SK-N-SH treated with all-trans-retinoic acid at 6 μM for 48 hours (cell line): ENCODE data around the gene HMGCS1.

ENCODE experiments used
- ARNTL ChIP-seq: fragments of 450-650 bp; formaldehyde crosslinking; IDR thresholded peaks from 2 replicates; pipeline ENCODE4 v1.5.0; 2020; ENCODE audit warnings: low read depth, mild to moderate bottlenecking, moderate library complexity, borderline replicate concordance
- BACH2 ChIP-seq: fragments of 250-450 bp; sonication (Bioruptor Pico); IDR thresholded peaks from 2 replicates; pipeline ENCODE4 v1.9.0; 2021; ENCODE audit warnings: mild to moderate bottlenecking, borderline replicate concordance
- CREB5 ChIP-seq: fragments of 250-450 bp; sonication (Bioruptor Pico); IDR thresholded peaks from 2 replicates; pipeline ENCODE4 v1.5.1; 2020; ENCODE audit warnings: low read depth, mild to moderate bottlenecking, moderate library complexity
- ESRRG ChIP-seq: fragments of 250-450 bp; sonication (Bioruptor Pico); IDR thresholded peaks from 2 replicates; pipeline ENCODE4 v1.6.1; 2021; ENCODE audit warnings: mild to moderate bottlenecking
- GLIS3 ChIP-seq: fragments of 250-450 bp; sonication (Bioruptor Pico); IDR thresholded peaks from 2 replicates; pipeline ENCODE4 v1.5.0; 2020; ENCODE audit warnings: mild to moderate bottlenecking, moderate library complexity
- PATZ1 ChIP-seq: fragments of 250-450 bp; sonication (Bioruptor Pico); IDR thresholded peaks from 2 replicates; pipeline ENCODE4 v1.8.0; 2020; ENCODE audit warnings: mild to moderate bottlenecking, moderate library complexity, borderline replicate concordance
- PPARA ChIP-seq: fragments of 250-450 bp; sonication (Bioruptor Pico); IDR thresholded peaks from 2 replicates; pipeline ENCODE4 v1.5.0; 2020; ENCODE audit warnings: mild to moderate bottlenecking, borderline replicate concordance
- TSHZ2 ChIP-seq: fragments of 250-450 bp; sonication (Bioruptor Pico); IDR thresholded peaks from 2 replicates; pipeline ENCODE4 v1.5.0; 2020; ENCODE audit warnings: mild to moderate bottlenecking, moderate library complexity
- ZFP3 ChIP-seq: fragments of 250-450 bp; sonication (Bioruptor Pico); IDR thresholded peaks from 2 replicates; pipeline ENCODE4 v1.5.0; 2020; ENCODE audit warnings: mild to moderate bottlenecking, moderate library complexity
- ZFP30 ChIP-seq: fragments of 450-650 bp; formaldehyde crosslinking; IDR thresholded peaks from 2 replicates; pipeline ENCODE4 v1.5.0; 2022; ENCODE audit warnings: mild to moderate bottlenecking, moderate library complexity
- ZNF8 ChIP-seq: fragments of 450-650 bp; formaldehyde crosslinking; IDR thresholded peaks from 2 replicates; pipeline ENCODE4 v1.5.0; 2020; ENCODE audit warnings: mild to moderate bottlenecking, moderate library complexity

GRCh38 chr5:43353668-43354067 is 40.5 kb upstream of the HMGCS1 start:
- TF ChIP-seq PPARA (CRISPR knock-in tag) (no peak), PATZ1 (CRISPR knock-in tag) (no peak), CREB5 (CRISPR knock-in tag) (no peak), GLIS3 (CRISPR knock-in tag) (no peak), TSHZ2 (CRISPR knock-in tag) (no peak), BACH2 (CRISPR knock-in tag) (no peak), ZFP3 (no peak), ARNTL (CRISPR knock-in tag) (no peak), ZFP30 (CRISPR knock-in tag) (no peak), ZNF8 (CRISPR knock-in tag) (no peak), ESRRG (CRISPR knock-in tag) (no peak)
